Parathyroid adenoma (tissue), 2 donors: ENCODE data around the gene PASD1.

Source experiments
- H2AFZ ChIP-seq: fragments of 300-600 bp; sonication (generic); one replicate; pipeline ENCODE4 v1.7.0; 2017; ENCODE audit warnings: antibody characterized with exemption, mild to moderate bottlenecking
- H3K27ac ChIP-seq: fragments of 300-600 bp; sonication (generic); one replicate; pipeline ENCODE4 v1.7.0; 2017
- H3K27me3 ChIP-seq: fragments of 300-600 bp; sonication (generic); one replicate; pipeline ENCODE4 v1.7.0; 2017; ENCODE audit warnings: low read length; ENCODE audit not compliant: control insufficient read depth, insufficient read depth
- H3K36me3 ChIP-seq: fragments of 300-600 bp; sonication (generic); one replicate; pipeline ENCODE4 v1.7.0; 2017; ENCODE audit warnings: low read length; ENCODE audit not compliant: control insufficient read depth, insufficient read depth
- H3K4me1 ChIP-seq: fragments of 300-600 bp; sonication (generic); one replicate; pipeline ENCODE4 v1.7.0; 2017; ENCODE audit warnings: control low read depth
- H3K4me2 ChIP-seq: fragments of 300-600 bp; sonication (generic); one replicate; pipeline ENCODE4 v1.7.0; 2017; ENCODE audit warnings: low read length
- H3K4me3 ChIP-seq: fragments of 300-600 bp; sonication (generic); one replicate; pipeline ENCODE4 v1.7.0; 2017; ENCODE audit warnings: low read depth, low read length
- H3K79me2 ChIP-seq: fragments of 300-600 bp; sonication (generic); one replicate; pipeline ENCODE4 v1.7.0; 2017; ENCODE audit warnings: control low read depth
- H3K9ac ChIP-seq: fragments of 300-600 bp; sonication (generic); one replicate; pipeline ENCODE4 v1.7.0; 2017; ENCODE audit warnings: mild to moderate bottlenecking
- H3K9me3 ChIP-seq: fragments of 300-600 bp; sonication (generic); one replicate; pipeline ENCODE4 v1.7.0; 2017; ENCODE audit warnings: low read length; ENCODE audit not compliant: control insufficient read depth
- CTCF ChIP-seq: fragments of 300-600 bp; sonication (generic); IDR thresholded peaks from one replicate; pipeline ENCODE4 v1.7.0; 2017; ENCODE audit warnings: antibody characterized with exemption, mild to moderate bottlenecking
- donor health status: primary hyperparathyroidism.

Gene PASD1

GRCh38 chrX:151704041-151704663 is 140.7 kb downstream of the PASD1 start:
- no peak overlapping the region for H3K27ac ChIP-seq
- no peaks in the 10 kb centered on the region for H3K27me3 ChIP-seq
- no peak overlapping the region for H2AFZ ChIP-seq
- peak overlapping the region; percentile 44 for H3K4me2 ChIP-seq
- no peak for TF ChIP-seq CTCF
- no peak overlapping the region for H3K9ac ChIP-seq
- H3K9me3 ChIP-seq: no peaks in the 10 kb centered on the region
- H3K4me3 ChIP-seq: no peak overlapping the region
- H3K4me1 ChIP-seq: no peaks in the 10 kb centered on the region
- no peaks in the 10 kb centered on the region for H3K79me2 ChIP-seq
- no peaks in the 10 kb centered on the region for H3K36me3 ChIP-seq

- Histone ChIP-seq H3K27me3 (no peaks in the 10 kb centered on the region), H3K36me3 (no peaks in the 10 kb centered on the region), H3K27ac (no peak overlapping the region), H3K4me2 (no peak overlapping the region), H3K9ac (no peak overlapping the region), H2AFZ (no peak overlapping the region), H3K4me1 (no peaks in the 10 kb centered on the region), H3K79me2 (no peaks in the 10 kb centered on the region), H3K4me3 (no peak overlapping the region), H3K9me3 (no peaks in the 10 kb centered on the region)
- TF ChIP-seq CTCF: no peak
These were observed 145.3 kb downstream of the PASD1 start for GRCh38 chrX:151708821-151709220.

- H3K4me3 ChIP-seq: no peak overlapping the region
- H3K27me3 ChIP-seq: no peaks in the 10 kb centered on the region
- H2AFZ ChIP-seq: no peak overlapping the region
- no peaks in the 10 kb centered on the region for H3K79me2 ChIP-seq
- no peaks in the 10 kb centered on the region for H3K4me1 ChIP-seq
- H3K9ac ChIP-seq: no peak overlapping the region
- no peaks in the 10 kb centered on the region for H3K9me3 ChIP-seq
- no peak for TF ChIP-seq CTCF
- H3K4me2 ChIP-seq: no peak overlapping the region
- no peak overlapping the region for H3K27ac ChIP-seq
- H3K36me3 ChIP-seq: no peaks in the 10 kb centered on the region
These were observed 147.0 kb downstream of the PASD1 start for GRCh38 chrX:151710457-151710856.

- H2AFZ ChIP-seq: no peak overlapping the region
- no peak overlapping the region for H3K4me3 ChIP-seq
- no peak overlapping the region for H3K27ac ChIP-seq
- no peaks in the 10 kb centered on the region for H3K9me3 ChIP-seq
- no peak overlapping the region for H3K9ac ChIP-seq
- no peaks in the 10 kb centered on the region for H3K36me3 ChIP-seq
- no peaks in the 10 kb centered on the region for H3K27me3 ChIP-seq
- no peaks in the 10 kb centered on the region for H3K79me2 ChIP-seq
- no peak for TF ChIP-seq CTCF
- no peak overlapping the region for H3K4me2 ChIP-seq
- H3K4me1 ChIP-seq: no peaks in the 10 kb centered on the region
These were observed 147.7 kb downstream of the PASD1 start for GRCh38 chrX:151711154-151711553.

GRCh38 chrX:151711787-151712186 is 148.3 kb downstream of the PASD1 start:
- H3K79me2 ChIP-seq: no peaks in the 10 kb centered on the region
- H3K27me3 ChIP-seq: no peaks in the 10 kb centered on the region
- H3K27ac ChIP-seq: no peak overlapping the region
- no peak overlapping the region for H3K4me2 ChIP-seq
- H2AFZ ChIP-seq: no peak overlapping the region
- no peak overlapping the region for H3K4me3 ChIP-seq
- no peaks in the 10 kb centered on the region for H3K36me3 ChIP-seq
- no peak for TF ChIP-seq CTCF
- no peak overlapping the region for H3K9ac ChIP-seq
- no peaks in the 10 kb centered on the region for H3K4me1 ChIP-seq
- no peaks in the 10 kb centered on the region for H3K9me3 ChIP-seq
